GM12891 (cell line): Measurements from ENCODE around the gene PDE8A.

Experiments used
- PAX5 ChIP-seq: IDR thresholded peaks from 2 replicates; pipeline ENCODE4 v1.6.1; 2011; ENCODE audit warnings: low read length, moderate library complexity, mild to moderate bottlenecking; ENCODE audit not compliant: insufficient read depth, severe bottlenecking
- POU2F2 ChIP-seq: IDR thresholded peaks from 2 replicates; pipeline ENCODE4 v1.6.1; 2011; ENCODE audit warnings: low read depth, mild to moderate bottlenecking, control low read depth, low read length, moderate library complexity
- TAF1 ChIP-seq: IDR thresholded peaks from 2 replicates; pipeline ENCODE4 v1.6.1; 2011; ENCODE audit warnings: low read depth, low read length, control low read depth

GRCh38 chr15:84967380-84967779 is 14.3 kb upstream of the PDE8A start:
- no peak for TF ChIP-seq POU2F2
- TF ChIP-seq TAF1 = no peak
- TF ChIP-seq PAX5 = no peak
